Endothelial cell (in vitro differentiated cells): ENCODE measurements around the gene IRGC. TPM values are rescaled to one million over a fixed set of nuclear protein-coding genes. Genes with fewer than 3 reads are reported as not detected.

ENCODE experiments used
- DNase-seq: peaks from one replicate; pipeline ENCODE4 v3.0.0; 2021; ENCODE audit warnings: low spot score
- H3K27ac Mint-ChIP-seq: one replicate; pipeline ENCODE4 v1.8.0; 2021; ENCODE audit warnings: mixed read lengths, inconsistent platforms; ENCODE audit not compliant: unreplicated experiment
- H3K27me3 Mint-ChIP-seq: one replicate; pipeline ENCODE4 v1.8.0; 2021; ENCODE audit warnings: mild to moderate bottlenecking, moderate library complexity, mixed read lengths, inconsistent platforms; ENCODE audit not compliant: unreplicated experiment
- H3K36me3 Mint-ChIP-seq: one replicate; pipeline ENCODE4 v1.8.0; 2021; ENCODE audit warnings: mild to moderate bottlenecking, low read depth, mixed read lengths, inconsistent platforms; ENCODE audit not compliant: unreplicated experiment
- H3K4me1 Mint-ChIP-seq: one replicate; pipeline ENCODE4 v1.8.0; 2021; ENCODE audit warnings: mild to moderate bottlenecking, mixed read lengths, inconsistent platforms; ENCODE audit not compliant: unreplicated experiment
- H3K4me3 Mint-ChIP-seq: one replicate; pipeline ENCODE4 v1.8.0; 2021; ENCODE audit warnings: mild to moderate bottlenecking, mixed read lengths, inconsistent platforms; ENCODE audit not compliant: unreplicated experiment
- H3K9me3 Mint-ChIP-seq: one replicate; pipeline ENCODE4 v1.8.0; 2021; ENCODE audit warnings: mixed read lengths, inconsistent platforms; ENCODE audit not compliant: unreplicated experiment
- CTCF ChIP-seq: fragments of 200-600 bp; sonication (generic); IDR thresholded peaks from one replicate; pipeline ENCODE4 v1.5.0; 2021; ENCODE audit warnings: antibody characterized with exemption; ENCODE audit not compliant: unreplicated experiment
- long read RNA-seq: library from polyadenylated mRNA; unstranded; transcript quantifications from one replicate; pipeline ENCODE4 v2.0.0, GENCODE V29; 2020; ENCODE audit not compliant: unreplicated experiment
- total RNA-seq: library from RNA; stranded (reverse); fragmentation: NEBNext Ultra II Directional; extraction: Animal tissue kit (Norgen Biotek cat#: 25700); gene quantifications from one replicate; pipeline ENCODE4 v1.2.1, GENCODE V29; 2021; ENCODE audit not compliant: unreplicated experiment

Gene IRGC
- total RNA-seq: not detected
- long read RNA-seq: 0 reads

DNA sequence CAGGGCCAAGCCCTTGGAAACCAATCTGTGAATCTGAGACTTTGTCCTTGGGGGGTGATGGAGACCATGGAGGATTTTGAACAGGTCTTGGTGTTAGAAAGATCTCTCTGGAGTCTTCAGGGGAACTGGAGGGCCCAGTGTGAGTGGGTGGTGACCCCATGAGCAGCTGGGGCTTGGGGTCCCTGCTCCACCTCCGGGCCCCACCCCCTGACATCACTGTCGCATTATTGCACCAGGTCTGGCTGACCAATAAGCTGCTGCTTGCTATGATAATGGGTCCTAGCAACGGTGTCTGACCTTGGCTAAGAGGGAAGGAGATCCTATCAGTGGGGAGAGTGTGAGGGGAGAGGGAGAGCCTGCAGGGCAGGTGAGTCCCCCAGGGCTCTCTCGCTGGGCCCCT lies at the start of gene IRGC:
IRGC (plus strand) TSS at position 301 of the 400 bp plus-strand sequence. CDS start 2,483 bp downstream, outside the sequence.
- no peak for TF ChIP-seq CTCF

GRCh38 chr19:43667126-43667875 lies 48.6 kb upstream of the IRGC start:
- H3K4me3 Mint-ChIP-seq: peak overlapping the region; percentile 87
- no peak for TF ChIP-seq CTCF
- H3K27ac Mint-ChIP-seq: peak overlapping the region; percentile 76
- H3K4me1 Mint-ChIP-seq: peaks cover 33% of the 10 kb centered on the region
- DNase-seq: peak; percentile 11
- peaks cover 16% of the 10 kb centered on the region for H3K36me3 Mint-ChIP-seq
- H3K9me3 Mint-ChIP-seq: no peaks in the 10 kb centered on the region
- peaks cover 10% of the 10 kb centered on the region for H3K27me3 Mint-ChIP-seq

More for the DNA sequence above, at the start of gene IRGC:
- H3K27me3 Mint-ChIP-seq: peaks cover 8% of the 10 kb centered on the region
- peak within 1 kb of the TSS; percentile 59 for H3K4me3 Mint-ChIP-seq
- no peaks in the 10 kb centered on the region for H3K4me1 Mint-ChIP-seq
- peaks cover 4% of the 10 kb centered on the region for H3K36me3 Mint-ChIP-seq
- H3K27ac Mint-ChIP-seq: no peak within 1 kb of the TSS
- DNase-seq: no peak
- no peaks in the 10 kb centered on the region for H3K9me3 Mint-ChIP-seq

GRCh38 chr19:43667876-43668405 lies 47.9 kb upstream of the IRGC start:
- Mint-ChIP-seq H3K36me3 (peaks cover 16% of the 10 kb centered on the region), H3K4me1 (peaks cover 35% of the 10 kb centered on the region), H3K4me3 (peak overlapping the region; percentile 87), H3K27ac (peak overlapping the region; percentile 76), H3K9me3 (no peaks in the 10 kb centered on the region), H3K27me3 (peaks cover 9% of the 10 kb centered on the region)
- TF ChIP-seq CTCF: no peak
- no peak for DNase-seq

DNA sequence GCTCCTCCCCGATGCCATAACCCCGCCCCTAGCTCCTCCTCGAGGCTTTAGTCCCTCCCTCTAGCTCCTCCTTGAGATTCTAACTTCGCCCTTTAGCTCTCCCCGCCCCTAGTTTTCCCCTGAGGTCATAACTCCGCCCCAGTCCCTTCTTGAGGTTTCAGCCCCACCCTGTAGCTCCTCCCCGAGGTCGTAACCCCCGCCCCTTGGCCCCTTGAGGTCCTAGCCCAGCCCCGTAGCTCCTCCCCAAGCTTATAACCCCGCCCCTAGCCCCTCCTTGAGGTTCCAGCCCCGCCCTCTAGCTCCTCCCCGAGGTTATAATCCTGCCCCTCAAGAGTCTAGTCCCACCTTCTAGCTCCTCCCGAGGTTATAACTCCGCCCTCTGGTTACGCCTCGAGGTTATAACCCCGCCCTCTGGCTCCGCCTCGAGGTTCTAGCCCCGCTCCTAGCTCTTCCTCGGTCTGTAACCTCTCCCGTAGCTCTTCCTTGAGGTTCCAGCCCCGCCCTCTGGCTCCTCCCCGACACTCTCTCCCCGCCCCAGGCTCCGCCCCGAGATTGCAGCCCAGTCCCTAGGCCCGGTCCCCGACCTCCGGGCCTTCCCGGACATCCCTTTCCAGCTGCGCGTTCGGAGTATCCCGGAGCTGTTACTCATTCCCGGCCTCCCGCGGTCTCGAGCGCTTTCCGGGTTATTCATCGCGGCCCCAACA lies 47.3 kb upstream of the IRGC start:
- no peak for TF ChIP-seq CTCF
- peak overlapping the region; percentile 77 for H3K27ac Mint-ChIP-seq

More for the DNA sequence above, 47.3 kb upstream of the IRGC start:
- DNase-seq: peak; percentile 98
- Mint-ChIP-seq H3K36me3 (peaks cover 16% of the 10 kb centered on the region), H3K9me3 (no peaks in the 10 kb centered on the region), H3K27me3 (peaks cover 9% of the 10 kb centered on the region), H3K4me3 (peak overlapping the region; percentile 87), H3K4me1 (peaks cover 35% of the 10 kb centered on the region)
